HEK293 (cell line): ENCODE data around the gene FRMD3.

ENCODE experiments used
- TCF7L2 ChIP-seq: IDR thresholded peaks from 2 replicates; pipeline ENCODE4 v1.6.1; 2011; ENCODE audit warnings: low read depth, mild to moderate bottlenecking, inconsistent platforms, low read length, moderate library complexity, borderline replicate concordance
- ZBTB7A ChIP-seq: fragments of 450-650 bp; formaldehyde crosslinking; IDR thresholded peaks from 2 replicates; pipeline ENCODE4 v1.5.1; 2016; ENCODE audit warnings: low read depth, missing biosample characterization, missing genetic modification characterization
- ZNF174 ChIP-seq: fragments of 450-650 bp; formaldehyde crosslinking; IDR thresholded peaks from 2 replicates; pipeline ENCODE4 v1.5.0; 2017; ENCODE audit warnings: missing biosample characterization, mild to moderate bottlenecking, missing genetic modification characterization
- TF ChIP-seq, protein P1 (sequence below): fragments of 450-650 bp; formaldehyde crosslinking; IDR thresholded peaks from 2 replicates; pipeline ENCODE4 v1.5.1; 2016; ENCODE audit warnings: missing biosample characterization, missing genetic modification characterization

DNA sequence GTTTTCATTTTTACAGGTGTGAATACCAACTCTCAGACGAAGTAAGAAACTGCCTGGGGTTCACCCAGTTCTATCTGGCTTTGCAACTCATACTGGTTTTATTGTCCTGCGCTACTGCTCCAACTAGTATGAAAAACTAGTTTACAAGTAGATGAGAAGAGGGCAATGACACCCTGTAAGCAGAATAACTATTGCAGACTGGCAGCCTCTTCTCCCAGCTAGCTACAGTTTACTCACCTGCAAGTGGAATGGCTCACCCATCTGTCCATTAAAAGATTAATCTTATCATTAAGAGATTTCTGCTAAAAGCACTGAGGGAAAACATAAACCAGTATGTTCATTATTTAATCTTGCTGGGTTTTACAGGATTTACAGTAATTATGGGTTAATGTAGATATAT is 113.4 kb downstream of the FRMD3 start:
- TF ChIP-seq, protein P1, sequence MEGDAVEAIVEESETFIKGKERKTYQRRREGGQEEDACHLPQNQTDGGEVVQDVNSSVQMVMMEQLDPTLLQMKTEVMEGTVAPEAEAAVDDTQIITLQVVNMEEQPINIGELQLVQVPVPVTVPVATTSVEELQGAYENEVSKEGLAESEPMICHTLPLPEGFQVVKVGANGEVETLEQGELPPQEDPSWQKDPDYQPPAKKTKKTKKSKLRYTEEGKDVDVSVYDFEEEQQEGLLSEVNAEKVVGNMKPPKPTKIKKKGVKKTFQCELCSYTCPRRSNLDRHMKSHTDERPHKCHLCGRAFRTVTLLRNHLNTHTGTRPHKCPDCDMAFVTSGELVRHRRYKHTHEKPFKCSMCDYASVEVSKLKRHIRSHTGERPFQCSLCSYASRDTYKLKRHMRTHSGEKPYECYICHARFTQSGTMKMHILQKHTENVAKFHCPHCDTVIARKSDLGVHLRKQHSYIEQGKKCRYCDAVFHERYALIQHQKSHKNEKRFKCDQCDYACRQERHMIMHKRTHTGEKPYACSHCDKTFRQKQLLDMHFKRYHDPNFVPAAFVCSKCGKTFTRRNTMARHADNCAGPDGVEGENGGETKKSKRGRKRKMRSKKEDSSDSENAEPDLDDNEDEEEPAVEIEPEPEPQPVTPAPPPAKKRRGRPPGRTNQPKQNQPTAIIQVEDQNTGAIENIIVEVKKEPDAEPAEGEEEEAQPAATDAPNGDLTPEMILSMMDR (tag by site-specific recombination): no peak
- TF ChIP-seq ZNF174 (tag by site-specific recombination) (no peak), ZBTB7A (tag by site-specific recombination) (no peak), TCF7L2 (no peak)
